Measurements from ENCODE around the gene PTPN14. TPM values are rescaled to one million over a fixed set of nuclear protein-coding genes. Genes with fewer than 3 reads are reported as not detected.

The PTPN14 gene
- total RNA-seq, 1 donor: under 0.01 TPM

DNA sequence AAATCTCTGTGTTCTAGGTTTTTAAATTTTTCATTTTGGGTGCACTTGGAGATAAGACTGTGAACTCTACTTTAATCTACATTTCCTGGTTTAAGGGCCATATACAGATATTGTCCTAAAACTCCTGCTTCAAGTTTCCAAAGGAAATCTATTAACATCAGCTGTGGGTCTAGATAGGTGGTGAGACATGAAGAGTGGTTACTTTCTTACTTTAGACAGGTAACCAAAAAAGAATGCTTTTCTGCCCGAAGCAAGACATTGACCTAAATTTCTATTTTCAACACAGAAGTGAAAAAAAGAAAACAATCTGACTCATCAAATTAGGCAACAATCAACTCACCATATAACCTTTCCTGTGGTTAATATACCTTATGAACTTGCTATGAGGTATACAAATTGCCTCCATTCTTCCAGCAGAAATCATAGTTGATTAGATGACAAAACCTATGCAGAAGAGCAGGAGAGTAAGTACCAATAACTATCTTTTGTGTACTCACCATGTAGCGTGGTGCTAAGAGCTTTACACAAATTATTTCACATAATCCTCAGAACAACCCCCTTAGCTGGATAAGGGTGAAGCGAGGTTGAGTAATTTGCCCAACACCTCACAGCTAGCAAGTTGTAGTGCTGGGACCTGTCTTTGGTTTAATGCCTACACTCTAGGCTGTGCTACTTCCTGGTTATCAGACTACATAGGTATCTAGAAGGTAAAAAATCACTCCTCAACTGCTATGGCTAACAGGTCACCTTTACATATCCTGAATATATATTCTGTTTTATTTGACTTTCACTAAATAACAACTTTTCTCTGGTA is 23.4 kb upstream of the PTPN14 start:
- Histone ChIP-seq H3K9me3 (ENCODE audit: low read depth, low read length) (peaks cover 7% of the 10 kb centered on the region), H3K27me3 (ENCODE audit: insufficient read depth, low read length) (no peaks in the 10 kb centered on the region), H3K4me1 (ENCODE audit: insufficient read depth, low read length) (no peaks in the 10 kb centered on the region), H3K4me3 (ENCODE audit: low read length) (no peak overlapping the region)

DNA sequence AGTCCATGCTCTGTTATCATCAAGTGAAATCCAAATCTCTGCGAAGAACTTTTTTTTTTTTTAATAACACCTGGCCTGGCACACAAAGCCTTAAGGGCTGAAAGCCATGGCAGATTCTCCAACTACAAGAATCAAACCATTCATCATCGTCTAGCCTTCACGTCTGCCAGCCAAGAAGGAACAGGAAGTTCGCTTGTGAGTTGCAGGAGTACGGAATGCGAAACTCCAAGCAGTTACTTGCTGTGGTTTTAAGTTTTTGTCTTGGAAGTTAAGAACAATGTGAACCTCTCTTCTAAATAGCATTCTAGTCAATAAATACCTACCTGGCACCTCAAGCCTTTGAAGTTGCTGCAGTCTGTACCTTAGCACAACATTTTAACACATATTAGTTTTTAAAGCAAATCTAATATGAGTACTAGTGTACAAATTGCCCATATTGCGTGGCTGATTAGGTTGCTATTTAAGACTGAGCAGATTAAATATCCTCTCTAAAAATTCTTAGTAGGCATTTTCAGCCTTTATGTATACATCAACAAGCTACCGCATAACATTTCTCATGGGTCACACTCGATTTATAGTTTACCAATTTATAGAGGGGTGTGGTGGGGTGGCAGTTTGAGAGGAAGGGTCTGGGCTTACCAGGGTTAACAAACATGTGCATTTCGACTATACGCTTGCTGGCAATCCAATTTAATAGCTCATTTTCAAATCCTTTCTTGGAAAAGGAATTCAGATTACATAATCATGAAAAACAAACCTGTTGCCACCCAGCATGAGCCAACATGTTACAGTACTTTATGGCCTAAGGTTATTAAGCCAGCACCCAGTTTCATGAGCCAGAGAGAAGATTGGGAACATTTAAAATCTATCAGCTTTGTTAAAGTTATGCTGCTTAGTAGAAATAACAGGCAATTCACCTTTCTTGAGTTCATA is 22.2 kb upstream of the PTPN14 start:
- H3K4me3 ChIP-seq (ENCODE audit: low read length): no peak overlapping the region
- no peaks in the 10 kb centered on the region for H3K27me3 ChIP-seq (ENCODE audit: insufficient read depth, low read length)
- no peaks in the 10 kb centered on the region for H3K4me1 ChIP-seq (ENCODE audit: insufficient read depth, low read length)
- H3K9me3 ChIP-seq (ENCODE audit: low read depth, low read length): peaks cover 7% of the 10 kb centered on the region

DNA sequence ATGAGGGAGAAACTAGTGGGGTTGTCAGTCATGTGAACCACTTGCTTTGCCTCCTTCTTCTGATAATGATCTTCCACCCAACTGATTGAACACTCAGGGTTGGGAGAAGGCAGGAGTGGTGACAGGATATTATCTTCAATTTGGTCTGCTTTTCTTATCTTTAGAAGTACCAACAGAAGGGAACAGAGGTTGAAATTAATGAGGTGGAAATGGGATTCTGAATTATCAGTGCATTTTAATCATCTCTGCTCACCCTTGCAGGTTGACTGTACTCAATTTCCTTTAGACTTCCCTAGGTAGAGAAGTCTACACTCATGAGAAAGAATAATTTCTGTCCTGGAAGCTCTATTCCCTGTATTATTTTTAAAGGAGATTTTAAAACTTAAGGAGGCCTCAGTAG is 19.9 kb upstream of the PTPN14 start:
- no peaks in the 10 kb centered on the region for H3K27me3 ChIP-seq (ENCODE audit: insufficient read depth, low read length)
- peaks cover 6% of the 10 kb centered on the region for H3K9me3 ChIP-seq (ENCODE audit: low read depth, low read length)
- no peaks in the 10 kb centered on the region for H3K4me1 ChIP-seq (ENCODE audit: insufficient read depth, low read length)

GRCh38 chr1:214570442-214570841 is 19.0 kb upstream of the PTPN14 start:
- H3K9me3 ChIP-seq (ENCODE audit: low read depth, low read length): no peaks in the 10 kb centered on the region
- no peaks in the 10 kb centered on the region for H3K4me1 ChIP-seq (ENCODE audit: insufficient read depth, low read length)

More for the DNA sequence above, 19.9 kb upstream of the PTPN14 start:
- H3K4me3 ChIP-seq (ENCODE audit: low read length): no peak overlapping the region

DNA sequence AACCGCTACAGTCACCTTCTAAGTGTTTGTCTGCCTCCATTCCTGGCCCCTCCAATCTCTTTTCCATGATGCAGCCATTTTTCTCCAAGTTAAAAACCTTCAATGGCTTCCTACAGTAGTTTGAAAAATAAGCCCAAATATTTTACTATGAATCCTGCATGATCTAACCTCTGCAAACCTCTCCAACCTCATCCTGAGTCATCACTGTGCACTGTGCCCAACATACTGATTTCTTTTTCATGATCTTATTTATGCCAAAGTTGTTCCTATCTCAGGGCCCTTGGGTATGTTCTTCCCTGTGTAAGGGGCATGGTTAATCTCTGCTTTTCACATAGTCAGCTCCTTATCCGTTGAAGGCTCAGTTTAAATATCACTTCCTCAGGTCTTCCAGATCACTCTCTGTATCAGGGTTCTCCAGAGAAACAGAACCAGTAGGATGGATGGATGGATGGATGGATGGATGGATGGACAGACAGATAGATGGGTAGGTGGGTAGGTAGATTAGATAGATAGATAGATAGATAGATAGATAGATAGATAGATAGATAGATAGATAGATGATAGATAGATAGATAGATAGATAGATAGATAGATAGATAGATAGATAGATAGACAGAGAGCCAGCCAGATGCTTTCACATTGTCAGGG is 18.1 kb upstream of the PTPN14 start:
- no peak overlapping the region for H3K4me3 ChIP-seq (ENCODE audit: low read length)
- no peaks in the 10 kb centered on the region for H3K27me3 ChIP-seq (ENCODE audit: insufficient read depth, low read length)
- no peaks in the 10 kb centered on the region for H3K4me1 ChIP-seq (ENCODE audit: insufficient read depth, low read length)
- H3K9me3 ChIP-seq (ENCODE audit: low read depth, low read length): no peaks in the 10 kb centered on the region

More at GRCh38 chr1:214570442-214570841, 19.0 kb upstream of the PTPN14 start:
- H3K4me3 ChIP-seq (ENCODE audit: low read length): no peak overlapping the region
- no peaks in the 10 kb centered on the region for H3K27me3 ChIP-seq (ENCODE audit: insufficient read depth, low read length)

GRCh38 chr1:214568328-214568727 is 16.9 kb upstream of the PTPN14 start:
- Histone ChIP-seq H3K4me1 (ENCODE audit: insufficient read depth, low read length) (no peaks in the 10 kb centered on the region), H3K9me3 (ENCODE audit: low read depth, low read length) (no peaks in the 10 kb centered on the region), H3K27me3 (ENCODE audit: insufficient read depth, low read length) (no peaks in the 10 kb centered on the region), H3K4me3 (ENCODE audit: low read length) (no peak overlapping the region)

GRCh38 chr1:214567481-214567980 is 16.1 kb upstream of the PTPN14 start:
- H3K9me3 ChIP-seq (ENCODE audit: low read depth, low read length): no peaks in the 10 kb centered on the region
- H3K27me3 ChIP-seq (ENCODE audit: insufficient read depth, low read length): peaks cover 4% of the 10 kb centered on the region
- no peak overlapping the region for H3K4me3 ChIP-seq (ENCODE audit: low read length)
- H3K4me1 ChIP-seq (ENCODE audit: insufficient read depth, low read length): no peaks in the 10 kb centered on the region

DNA sequence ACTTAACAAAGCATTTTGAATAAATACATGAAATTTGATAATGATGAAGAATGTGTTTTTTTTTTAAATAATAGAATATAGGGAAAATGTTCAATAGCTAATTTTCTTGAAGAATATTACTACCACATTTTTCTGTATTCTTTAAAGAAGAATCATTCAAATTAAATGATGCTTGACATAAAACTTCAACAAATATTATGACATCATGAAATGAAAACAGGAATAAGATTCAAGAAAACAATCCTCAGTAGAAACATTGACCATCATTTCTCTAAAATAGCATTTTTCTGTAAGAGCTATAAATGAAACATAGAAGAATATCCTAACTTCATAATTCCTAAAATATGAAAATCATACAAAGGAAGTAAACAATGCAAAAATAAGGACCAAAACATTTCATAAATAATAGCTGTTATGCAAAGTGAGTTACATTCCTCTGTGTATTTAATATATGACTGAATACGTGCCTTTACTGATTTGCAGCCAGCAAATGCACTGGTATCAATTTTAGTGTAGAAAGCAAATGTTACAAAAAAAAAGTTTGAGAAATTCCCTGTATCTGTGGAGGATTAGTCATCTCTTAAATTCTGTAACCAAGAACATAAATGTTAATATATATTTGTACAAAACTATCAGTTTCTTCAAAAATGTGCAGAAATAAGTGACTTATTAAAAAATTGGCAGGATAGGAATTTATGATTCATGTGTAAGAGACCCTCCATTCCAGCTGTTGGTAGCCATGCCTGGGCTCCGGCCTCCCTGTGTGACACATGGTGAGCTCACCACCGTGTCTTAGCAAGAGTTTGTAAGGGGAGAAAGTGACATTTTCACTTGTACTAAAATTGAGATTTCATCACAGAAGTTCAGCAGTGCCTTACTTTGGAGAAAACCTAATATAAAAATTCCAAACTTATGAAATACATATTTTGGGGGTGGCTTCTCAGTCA is 15.0 kb upstream of the PTPN14 start:
- Histone ChIP-seq H3K27me3 (ENCODE audit: insufficient read depth, low read length) (peaks cover 4% of the 10 kb centered on the region), H3K4me3 (ENCODE audit: low read length) (no peak overlapping the region), H3K4me1 (ENCODE audit: insufficient read depth, low read length) (no peaks in the 10 kb centered on the region), H3K9me3 (ENCODE audit: low read depth, low read length) (no peaks in the 10 kb centered on the region)

DNA sequence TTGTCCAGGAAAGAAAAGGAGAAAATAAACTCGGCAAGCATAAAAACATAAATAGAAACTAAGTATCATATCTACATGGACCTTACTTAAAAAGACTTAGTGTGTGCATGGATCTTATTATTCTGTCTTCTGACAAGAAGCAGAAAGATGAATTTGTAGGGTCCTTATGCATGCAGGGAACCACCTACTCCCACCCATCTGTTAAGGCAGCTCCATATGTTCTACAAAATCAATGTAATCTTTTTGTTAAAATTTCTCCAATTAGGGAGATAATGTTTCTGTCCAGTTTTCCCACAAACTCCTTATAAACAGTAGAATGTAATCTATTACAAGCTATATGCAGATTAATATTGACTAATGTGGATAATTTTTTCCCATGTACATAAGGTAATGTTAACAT is 13.9 kb upstream of the PTPN14 start:
- H3K4me1 ChIP-seq (ENCODE audit: insufficient read depth, low read length): no peaks in the 10 kb centered on the region
- H3K4me3 ChIP-seq (ENCODE audit: low read length): no peak overlapping the region
- peaks cover 5% of the 10 kb centered on the region for H3K27me3 ChIP-seq (ENCODE audit: insufficient read depth, low read length)
- H3K9me3 ChIP-seq (ENCODE audit: low read depth, low read length): no peaks in the 10 kb centered on the region

DNA sequence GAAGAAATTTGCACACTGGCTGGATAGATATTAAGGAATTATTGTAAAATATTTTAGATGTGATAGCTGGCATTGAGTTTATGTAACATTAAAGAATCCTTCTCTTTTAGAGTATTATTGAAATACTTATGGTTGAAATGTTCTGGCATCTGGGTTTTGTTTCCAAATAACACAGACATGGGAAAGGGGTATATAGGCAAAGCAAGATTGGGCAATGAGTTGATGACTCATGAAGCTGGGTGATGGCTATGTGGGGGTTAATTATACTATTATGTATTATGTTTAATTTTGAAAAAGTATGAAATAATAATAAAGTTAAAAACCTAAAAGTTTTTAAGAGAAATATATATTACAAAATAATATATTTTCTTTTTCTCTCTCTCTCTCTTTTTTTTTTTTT is 12.5 kb upstream of the PTPN14 start:
- Histone ChIP-seq H3K4me3 (ENCODE audit: low read length) (no peak overlapping the region), H3K9me3 (ENCODE audit: low read depth, low read length) (no peaks in the 10 kb centered on the region), H3K4me1 (ENCODE audit: insufficient read depth, low read length) (no peaks in the 10 kb centered on the region), H3K27me3 (ENCODE audit: insufficient read depth, low read length) (peaks cover 6% of the 10 kb centered on the region)

GRCh38 chr1:214557952-214558735 is 6.7 kb upstream of the PTPN14 start:
- H3K4me3 ChIP-seq (ENCODE audit: low read length): no peak overlapping the region
- H3K9me3 ChIP-seq (ENCODE audit: low read depth, low read length): no peaks in the 10 kb centered on the region
- no peaks in the 10 kb centered on the region for H3K4me1 ChIP-seq (ENCODE audit: insufficient read depth, low read length)
- peaks cover 11% of the 10 kb centered on the region for H3K27me3 ChIP-seq (ENCODE audit: insufficient read depth, low read length)

GRCh38 chr1:214553142-214553710 is 1.8 kb upstream of the PTPN14 start:
- Histone ChIP-seq H3K27me3 (ENCODE audit: insufficient read depth, low read length) (peaks cover 51% of the 10 kb centered on the region), H3K4me1 (ENCODE audit: insufficient read depth, low read length) (no peaks in the 10 kb centered on the region), H3K9me3 (ENCODE audit: low read depth, low read length) (no peaks in the 10 kb centered on the region), H3K4me3 (ENCODE audit: low read length) (no peak overlapping the region)

DNA sequence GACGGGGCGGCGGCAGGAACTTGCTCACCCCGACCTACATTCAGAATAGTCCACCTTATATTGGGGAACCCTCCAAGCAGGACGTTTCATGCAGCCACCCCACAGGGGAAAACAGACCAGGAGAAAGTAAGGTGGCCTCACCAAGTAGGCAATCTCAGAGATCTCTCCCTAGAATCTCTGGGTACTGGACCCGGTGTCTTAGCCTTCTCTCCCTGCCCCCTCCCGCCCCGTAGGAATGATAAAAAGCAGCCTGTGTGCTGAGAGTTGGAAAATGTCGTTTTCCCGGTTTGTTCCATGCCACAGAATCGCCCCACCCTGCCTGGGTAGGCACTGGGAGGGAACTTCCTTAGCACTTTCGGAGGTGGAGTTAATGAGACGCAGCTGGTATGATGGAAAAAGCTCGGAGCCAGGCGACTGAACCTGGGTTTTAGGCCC is 789 bp upstream of the PTPN14 start:
- Histone ChIP-seq H3K4me3 (ENCODE audit: low read length) (no peak overlapping the region), H3K4me1 (ENCODE audit: insufficient read depth, low read length) (no peaks in the 10 kb centered on the region), H3K27me3 (ENCODE audit: insufficient read depth, low read length) (peaks cover 55% of the 10 kb centered on the region), H3K9me3 (ENCODE audit: low read depth, low read length) (no peaks in the 10 kb centered on the region)

Data from mononuclear cell (primary cell).